GM10266 (cell line): Measurements from ENCODE around the gene FXR1.
A peak's percentile ranks its signal among the peaks of the same experiment; 100 is the strongest.

ENCODE experiments used
- DNase-seq: peaks from one replicate; pipeline ENCODE4 v3.0.0; 2012; ENCODE audit errors: extremely low spot score
- TF ChIP-seq, protein P1 (sequence below): IDR thresholded peaks from 2 replicates; pipeline ENCODE4 v1.5.1; 2012; ENCODE audit warnings: mild to moderate bottlenecking, low read depth; ENCODE audit not compliant: control insufficient read depth, insufficient read depth; ENCODE audit errors: missing control alignments

Gene FXR1

DNA sequence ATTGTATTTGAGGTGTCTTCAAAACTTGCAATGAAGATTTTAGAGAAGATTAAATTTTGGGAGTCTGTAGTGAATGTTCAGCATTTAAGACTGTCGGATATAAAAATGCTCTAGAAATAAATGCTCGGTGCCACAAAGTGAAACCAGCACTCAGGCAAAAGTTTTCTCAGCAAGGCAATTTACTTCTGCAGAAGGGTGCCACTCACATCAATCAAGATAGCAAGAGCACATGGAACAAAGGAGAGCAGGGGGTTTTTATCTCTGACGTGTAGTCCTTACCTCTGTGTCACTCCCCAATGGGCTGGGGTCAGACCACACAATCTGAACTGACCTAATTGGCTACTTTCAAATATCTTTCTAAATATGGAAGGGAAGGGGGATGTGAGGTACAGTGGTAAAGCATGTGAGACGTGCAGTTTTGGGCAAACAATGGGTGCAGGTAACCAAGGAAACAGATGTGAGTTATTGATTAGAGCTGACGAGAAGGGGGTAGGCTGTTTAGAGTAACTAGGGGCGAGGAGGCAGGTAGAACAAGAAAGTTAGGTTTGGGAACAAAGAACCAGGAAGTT, 23.4 kb upstream of the FXR1 start:
- no peak for DNase-seq
- TF ChIP-seq, protein P1, sequence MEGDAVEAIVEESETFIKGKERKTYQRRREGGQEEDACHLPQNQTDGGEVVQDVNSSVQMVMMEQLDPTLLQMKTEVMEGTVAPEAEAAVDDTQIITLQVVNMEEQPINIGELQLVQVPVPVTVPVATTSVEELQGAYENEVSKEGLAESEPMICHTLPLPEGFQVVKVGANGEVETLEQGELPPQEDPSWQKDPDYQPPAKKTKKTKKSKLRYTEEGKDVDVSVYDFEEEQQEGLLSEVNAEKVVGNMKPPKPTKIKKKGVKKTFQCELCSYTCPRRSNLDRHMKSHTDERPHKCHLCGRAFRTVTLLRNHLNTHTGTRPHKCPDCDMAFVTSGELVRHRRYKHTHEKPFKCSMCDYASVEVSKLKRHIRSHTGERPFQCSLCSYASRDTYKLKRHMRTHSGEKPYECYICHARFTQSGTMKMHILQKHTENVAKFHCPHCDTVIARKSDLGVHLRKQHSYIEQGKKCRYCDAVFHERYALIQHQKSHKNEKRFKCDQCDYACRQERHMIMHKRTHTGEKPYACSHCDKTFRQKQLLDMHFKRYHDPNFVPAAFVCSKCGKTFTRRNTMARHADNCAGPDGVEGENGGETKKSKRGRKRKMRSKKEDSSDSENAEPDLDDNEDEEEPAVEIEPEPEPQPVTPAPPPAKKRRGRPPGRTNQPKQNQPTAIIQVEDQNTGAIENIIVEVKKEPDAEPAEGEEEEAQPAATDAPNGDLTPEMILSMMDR, result no peak

DNA sequence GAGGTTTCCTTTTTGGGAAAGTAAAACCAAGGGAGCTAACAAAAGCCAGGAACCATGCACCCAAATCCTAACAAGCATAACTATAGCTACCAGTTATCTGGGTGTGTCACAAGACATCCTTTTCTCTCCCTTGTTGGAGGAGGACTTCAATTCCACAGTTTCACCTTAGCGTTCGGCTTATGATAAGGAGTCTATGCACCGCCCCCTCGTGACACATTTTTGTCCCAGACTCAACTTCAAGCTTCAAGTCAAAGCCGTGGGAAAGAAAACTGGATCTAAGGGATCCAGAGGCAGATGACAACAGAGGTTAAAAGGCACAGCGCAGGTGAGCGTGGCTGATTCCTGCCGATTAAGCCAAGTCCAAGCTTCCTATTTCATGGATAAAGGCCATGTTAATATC, 13.9 kb upstream of the FXR1 start:
- TF ChIP-seq, protein P1, result no peak
- no peak for DNase-seq

DNA sequence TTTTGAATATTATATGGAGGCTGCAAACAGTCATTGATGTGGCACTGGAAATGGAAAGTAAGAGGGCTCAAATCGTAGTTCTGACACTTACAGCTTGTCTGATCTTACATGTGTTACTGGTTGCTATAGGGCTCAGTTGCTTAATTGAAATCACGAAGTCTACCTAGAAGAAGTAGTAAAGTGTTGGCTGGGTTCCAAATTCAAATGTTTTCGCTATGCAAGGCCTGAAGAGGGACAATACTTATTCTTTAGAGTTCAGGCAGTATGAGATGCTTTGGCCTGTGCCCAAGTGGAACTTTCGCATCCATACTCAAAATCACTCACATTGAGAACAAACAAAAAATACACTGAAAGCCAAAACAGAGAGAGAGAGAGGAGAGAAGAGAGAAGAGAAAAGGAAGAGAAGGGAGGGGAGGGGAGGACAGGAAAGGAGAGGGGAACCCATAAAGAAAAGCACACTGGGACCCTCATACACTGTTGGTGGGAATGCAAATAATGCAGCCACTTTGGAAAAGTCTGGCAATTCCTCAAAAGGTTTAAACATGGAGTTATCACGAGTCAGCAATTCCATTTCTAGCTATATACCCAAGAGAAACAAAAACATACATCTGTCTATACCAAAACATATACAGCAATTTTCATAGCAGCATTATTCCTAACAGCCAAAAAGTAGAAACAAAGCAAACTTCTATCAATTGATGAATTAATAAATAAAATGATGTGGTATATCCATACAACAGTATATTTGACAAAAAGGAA, 2.9 kb upstream of the FXR1 start:
- no peak for DNase-seq
- TF ChIP-seq, protein P1, result no peak

DNA sequence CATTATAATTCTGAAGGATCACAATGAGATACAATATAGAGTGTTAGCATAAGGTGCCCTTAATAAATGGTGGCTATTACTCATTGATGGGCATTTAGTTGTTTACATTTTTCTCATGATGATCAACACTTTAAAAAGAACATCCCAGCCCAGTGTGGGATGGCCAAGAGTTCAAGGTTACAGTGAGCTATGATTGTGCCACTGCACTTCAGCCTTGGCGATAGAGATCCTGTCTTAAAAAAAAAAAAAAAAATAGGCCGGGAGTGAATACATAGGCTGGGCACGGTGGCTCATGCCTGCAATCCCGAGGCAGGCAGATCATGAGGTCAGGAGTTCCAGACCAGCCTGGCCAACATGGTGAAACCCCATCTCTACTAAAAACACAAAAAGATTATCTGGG, 1.6 kb upstream of the FXR1 start:
- TF ChIP-seq, protein P1, result no peak
- no peak for DNase-seq

DNA sequence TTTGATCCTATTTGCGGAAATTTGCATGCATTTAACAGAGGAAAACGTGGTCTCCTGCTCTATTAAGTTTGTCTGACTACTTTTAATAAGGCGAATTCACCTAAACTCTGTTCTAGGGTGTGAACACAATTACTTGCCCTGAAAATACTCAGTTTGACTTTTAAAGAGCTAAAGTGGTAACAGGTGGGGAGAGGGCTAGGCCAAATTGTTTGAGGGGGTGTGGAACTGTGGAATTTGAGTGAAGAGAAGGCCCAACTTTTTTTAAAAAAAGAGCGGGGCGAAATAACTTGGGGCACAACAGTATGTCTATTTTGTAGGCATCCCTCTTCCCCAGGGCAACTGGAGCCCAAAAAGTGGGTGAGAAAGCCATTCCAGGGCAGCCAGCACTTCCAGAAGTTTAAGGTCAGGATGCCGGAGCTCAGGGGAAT, 580 bp upstream of the FXR1 start:
- TF ChIP-seq, protein P1, result no peak

DNA sequence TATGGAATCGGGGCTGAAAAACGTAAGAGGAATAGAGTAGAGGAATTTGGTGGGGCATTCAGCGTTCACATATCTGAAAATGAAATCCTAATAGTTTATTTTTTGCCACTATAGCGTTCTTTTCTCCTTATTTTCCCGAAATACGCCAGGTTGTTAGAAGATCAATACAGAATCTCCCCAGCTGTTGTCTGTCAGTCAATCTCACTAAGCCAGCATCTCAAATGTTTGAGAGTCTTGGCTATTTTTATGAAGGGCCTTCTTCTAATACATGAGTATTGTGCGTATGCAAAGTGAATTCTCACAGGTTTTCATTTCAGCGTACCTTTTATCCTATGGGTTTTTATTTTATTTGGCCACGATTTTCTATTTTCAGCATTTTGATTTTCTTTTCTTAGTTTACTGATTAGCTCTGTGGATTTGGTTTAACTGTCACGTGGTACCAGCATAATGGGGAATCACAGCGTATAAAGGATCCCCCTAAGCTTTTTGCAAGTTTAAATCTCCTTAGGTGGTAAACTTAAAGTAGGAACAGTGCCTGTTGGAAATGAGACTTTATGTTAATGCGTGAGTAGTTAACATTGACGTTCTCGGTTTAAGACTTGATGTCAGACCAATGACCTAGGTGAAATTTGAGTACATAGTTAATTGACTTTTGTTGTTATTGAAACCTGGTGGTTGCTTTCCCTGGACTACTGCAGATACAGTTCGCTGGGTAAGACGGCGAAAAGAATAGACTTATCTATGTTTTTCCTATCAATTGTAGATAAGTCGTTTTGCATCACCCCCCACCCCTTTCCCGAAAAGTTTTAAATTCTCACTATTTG, 1.3 kb downstream of the FXR1 start:
- TF ChIP-seq, protein P1, result no peak
- DNase-seq, result no peak

More for the DNA sequence above, 580 bp upstream of the FXR1 start:
- peak; percentile 21 for DNase-seq

DNA sequence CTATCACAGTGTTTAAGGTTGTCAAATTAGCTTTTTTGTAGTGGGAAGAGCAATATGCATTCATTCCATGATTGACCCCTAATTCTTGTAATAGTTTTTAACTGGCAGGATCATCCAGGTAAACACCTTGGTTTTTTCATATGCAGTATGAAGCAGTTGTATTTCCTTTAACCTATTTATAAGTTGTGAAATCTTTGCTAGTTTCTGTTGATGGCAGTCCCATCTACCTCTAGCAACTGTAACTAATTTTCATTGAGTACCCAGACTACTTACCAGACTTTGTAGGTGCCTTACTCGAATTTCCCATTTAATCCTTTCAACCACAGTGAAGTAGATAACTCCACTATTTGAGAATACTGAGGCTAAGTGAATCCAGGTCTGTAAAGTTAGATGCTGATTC, 6.1 kb downstream of the FXR1 start:
- DNase-seq, result no peak
- TF ChIP-seq, protein P1, result no peak
